ENCODE data around the gene AGAP1.

AGAP1 gene

GRCh38 chr2:235747001-235747785 lies 253.3 kb downstream of the AGAP1 start:
- Histone ChIP-seq H3K4me3 (no peak overlapping the region), H3K27ac (no peak overlapping the region)
- TF ChIP-seq, protein P1, sequence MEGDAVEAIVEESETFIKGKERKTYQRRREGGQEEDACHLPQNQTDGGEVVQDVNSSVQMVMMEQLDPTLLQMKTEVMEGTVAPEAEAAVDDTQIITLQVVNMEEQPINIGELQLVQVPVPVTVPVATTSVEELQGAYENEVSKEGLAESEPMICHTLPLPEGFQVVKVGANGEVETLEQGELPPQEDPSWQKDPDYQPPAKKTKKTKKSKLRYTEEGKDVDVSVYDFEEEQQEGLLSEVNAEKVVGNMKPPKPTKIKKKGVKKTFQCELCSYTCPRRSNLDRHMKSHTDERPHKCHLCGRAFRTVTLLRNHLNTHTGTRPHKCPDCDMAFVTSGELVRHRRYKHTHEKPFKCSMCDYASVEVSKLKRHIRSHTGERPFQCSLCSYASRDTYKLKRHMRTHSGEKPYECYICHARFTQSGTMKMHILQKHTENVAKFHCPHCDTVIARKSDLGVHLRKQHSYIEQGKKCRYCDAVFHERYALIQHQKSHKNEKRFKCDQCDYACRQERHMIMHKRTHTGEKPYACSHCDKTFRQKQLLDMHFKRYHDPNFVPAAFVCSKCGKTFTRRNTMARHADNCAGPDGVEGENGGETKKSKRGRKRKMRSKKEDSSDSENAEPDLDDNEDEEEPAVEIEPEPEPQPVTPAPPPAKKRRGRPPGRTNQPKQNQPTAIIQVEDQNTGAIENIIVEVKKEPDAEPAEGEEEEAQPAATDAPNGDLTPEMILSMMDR (IDR thresholded peaks at IDR 0.05): no peak
- no peak for DNase-seq (ENCODE audit: low spot score)

GRCh38 chr2:235747786-235748091 lies 253.9 kb downstream of the AGAP1 start:
- no peak for DNase-seq (ENCODE audit: low spot score)
- Histone ChIP-seq H3K27ac (no peak overlapping the region), H3K4me3 (no peak overlapping the region)
- TF ChIP-seq, protein P1 (IDR thresholded peaks at IDR 0.05): no peak

DNA sequence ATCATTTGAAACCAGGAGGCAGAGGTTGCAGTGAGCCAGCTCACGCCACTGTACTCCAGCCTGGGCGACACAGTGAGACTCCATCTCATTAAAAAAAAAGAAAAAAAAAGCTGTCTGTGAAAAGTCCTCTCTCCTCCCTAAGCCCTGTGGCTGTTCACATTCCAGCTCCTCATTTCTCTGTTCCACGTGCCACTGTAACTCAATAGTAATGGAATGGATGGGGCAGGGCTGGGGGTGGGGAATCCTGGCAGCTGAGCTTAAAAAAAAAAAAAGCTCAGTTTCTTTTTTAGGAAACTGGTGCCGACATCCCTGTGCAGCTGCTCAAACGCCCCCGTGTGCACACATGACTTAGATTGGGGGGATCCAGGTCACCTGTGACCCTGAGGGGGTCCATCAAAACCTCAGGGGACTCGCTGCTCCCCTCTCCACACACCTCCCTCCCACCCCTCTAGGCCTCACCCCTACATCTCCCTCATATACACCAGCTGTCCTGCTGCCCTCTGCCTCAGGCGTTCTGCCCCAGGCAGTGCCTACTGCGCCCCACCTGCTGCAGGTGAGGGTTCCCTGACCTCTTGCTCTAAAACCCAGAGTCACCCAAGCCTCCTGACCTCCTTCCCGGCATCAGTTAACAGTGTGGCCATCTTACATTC lies 255.4 kb downstream of the AGAP1 start:
- DNase-seq (ENCODE audit: low spot score): no peak
- TF ChIP-seq, protein P1 (IDR thresholded peaks at IDR 0.05): no peak
- no peak overlapping the region for H3K4me3 ChIP-seq
- no peak overlapping the region for H3K27ac ChIP-seq

GRCh38 chr2:235749771-235750160 lies 255.9 kb downstream of the AGAP1 start:
- Histone ChIP-seq H3K27ac (no peak overlapping the region), H3K4me3 (no peak overlapping the region)
- TF ChIP-seq, protein P1 (IDR thresholded peaks at IDR 0.05): no peak
- DNase-seq (ENCODE audit: low spot score): no peak

DNA sequence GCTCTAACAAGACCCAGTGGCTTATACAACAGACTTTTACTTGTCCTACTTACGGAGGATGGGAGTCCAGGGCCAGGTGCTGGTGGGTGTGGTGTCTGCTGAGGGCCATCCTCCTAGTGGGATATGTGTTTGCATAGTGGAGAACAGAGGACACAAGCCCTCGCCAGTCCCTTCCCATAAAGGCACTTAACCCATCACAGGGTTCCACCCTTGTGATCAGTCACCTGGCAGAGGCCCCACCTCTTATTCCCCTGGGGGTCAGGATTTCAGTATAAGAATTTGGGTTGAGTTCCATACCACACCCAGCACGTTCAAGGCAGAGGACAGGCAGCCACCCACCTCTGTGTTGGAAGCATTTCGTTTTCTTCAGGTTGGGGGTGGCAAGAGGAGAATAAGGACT lies 259.0 kb downstream of the AGAP1 start:
- Histone ChIP-seq H3K4me3 (no peak overlapping the region), H3K27ac (no peak overlapping the region)
- DNase-seq (ENCODE audit: low spot score): no peak
- TF ChIP-seq, protein P1 (IDR thresholded peaks at IDR 0.05): no peak

DNA sequence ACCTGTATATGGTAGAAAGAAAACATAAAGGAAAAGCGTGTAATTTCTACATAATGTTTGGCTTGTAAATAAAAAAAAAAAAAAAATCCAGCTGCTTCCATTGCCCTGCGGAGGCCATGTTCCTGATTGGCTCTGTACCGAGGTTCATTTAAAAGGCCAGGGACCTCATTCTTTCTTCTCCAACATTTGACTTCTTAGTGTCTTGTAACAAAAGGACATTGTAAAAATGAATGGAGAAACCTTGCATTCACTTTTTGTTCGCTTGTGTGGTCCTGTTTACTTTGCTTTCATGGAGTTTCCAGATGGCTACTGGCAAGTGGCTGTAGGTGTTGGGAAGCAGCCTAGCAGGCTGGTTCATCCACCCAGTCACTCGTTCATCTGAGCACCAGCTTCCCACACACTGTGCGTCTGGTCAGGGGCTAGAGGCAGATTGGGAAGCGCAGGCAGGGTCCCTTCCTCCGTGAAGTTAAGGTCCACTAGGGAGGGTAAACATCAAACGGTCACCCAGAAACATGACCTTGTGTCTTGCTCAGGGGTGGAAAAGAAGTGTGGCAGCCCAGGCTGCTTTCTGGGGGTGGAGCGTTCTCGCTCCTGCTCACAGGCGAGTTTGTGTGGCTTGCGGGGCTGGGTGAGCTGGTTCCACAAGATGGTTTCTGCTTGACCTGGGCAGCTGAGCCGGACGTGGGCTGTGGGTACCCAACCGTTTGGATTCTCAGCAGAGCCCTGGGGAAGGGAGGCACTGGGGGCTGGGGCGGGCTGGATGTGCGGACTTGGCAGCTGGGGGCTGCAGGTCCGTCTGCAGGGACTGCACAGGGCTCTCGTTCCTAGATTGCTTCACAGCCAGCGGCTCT lies 260.7 kb downstream of the AGAP1 start:
- H3K27ac ChIP-seq: no peak overlapping the region
- TF ChIP-seq, protein P1 (IDR thresholded peaks at IDR 0.05): no peak
- H3K4me3 ChIP-seq: no peak overlapping the region
- DNase-seq (ENCODE audit: low spot score): no peak
